ENCODE results near the gene SPDEF.

Gene SPDEF

DNA sequence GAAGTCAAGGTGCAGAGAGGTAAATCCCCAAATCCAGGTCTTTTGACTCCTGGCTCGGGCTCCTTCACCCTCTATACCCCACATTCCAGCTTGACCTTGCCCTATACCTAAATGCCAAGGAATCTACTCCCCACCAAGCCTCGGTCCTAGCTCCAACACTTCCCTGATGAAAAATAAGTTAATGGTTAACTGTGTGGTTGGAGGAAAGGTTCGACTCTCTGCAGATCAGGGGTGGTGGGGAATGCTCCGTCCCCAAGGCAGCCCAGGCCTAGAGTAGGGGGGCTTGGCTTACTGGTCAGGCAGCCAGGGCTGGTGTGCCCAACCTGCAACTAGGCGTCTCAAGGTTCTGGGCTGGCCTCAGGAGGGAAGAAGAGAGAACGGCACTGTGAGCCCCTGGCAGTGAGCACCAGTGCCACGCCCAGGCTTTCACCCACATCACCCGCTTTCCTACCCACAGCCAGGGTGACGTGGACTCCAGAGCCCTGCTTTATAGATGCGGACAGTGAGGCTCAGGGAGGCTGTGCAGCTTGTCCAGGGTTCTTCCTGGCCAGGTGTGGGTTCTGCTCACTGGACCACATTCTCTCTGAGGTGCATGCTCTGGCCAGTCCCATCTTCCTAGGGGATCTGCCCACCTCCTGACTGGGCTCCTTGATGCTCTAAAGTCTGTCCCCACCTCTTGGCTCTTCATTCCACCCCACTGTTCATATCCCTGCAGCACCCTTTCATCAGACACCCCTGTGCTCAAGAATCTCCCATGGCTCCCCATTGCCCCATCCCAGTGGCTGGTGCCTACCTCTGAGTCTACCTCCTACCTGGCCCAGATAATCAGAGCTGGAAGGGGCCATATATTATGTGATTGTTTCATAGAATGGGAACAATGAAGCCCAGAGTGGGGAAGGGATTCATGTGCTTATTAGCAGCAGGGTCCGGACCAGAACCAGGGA lies 8.2 kb downstream of the SPDEF start:
- no peak for DNase-seq (ENCODE audit: extremely low read depth in 1 of 2, low read depth in 1 of 2)

DNA sequence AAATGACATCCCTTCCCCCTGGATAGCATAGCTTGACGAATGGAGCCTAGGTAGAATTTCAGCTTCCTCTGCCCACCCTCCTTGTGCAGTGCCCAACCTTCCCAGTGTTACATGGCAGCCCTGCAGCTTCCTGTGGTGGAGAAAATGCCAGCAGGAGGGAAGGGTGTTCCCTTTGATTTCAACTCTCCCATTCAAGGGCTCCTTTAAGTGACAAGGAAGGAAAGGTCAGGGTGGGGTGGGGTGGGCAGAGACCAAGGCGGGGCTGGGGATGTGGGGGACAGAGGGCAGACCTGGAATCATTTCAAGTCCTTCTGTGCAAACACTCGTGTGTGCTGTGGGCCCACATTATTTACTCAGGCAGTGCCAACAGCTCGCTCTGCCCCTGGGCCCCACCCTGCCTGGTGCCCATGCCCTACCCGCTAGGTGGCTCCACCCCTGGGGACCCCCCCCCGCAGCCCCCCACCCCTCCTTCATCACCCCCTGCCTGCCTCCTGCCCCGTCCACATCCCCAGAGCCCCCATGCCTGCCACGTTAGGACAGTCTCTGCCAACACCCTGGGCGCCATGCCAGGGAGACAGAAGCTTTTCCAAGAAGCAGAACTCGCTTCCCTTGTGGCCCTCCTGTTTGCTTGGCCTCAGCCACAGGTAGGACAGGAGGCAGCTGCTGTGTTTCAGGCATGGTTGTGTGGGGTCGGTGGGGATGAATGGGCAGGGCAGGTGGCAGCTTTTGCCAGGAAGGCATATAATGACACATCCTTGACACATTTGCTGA lies 9.4 kb downstream of the SPDEF start:
- DNase-seq (ENCODE audit: extremely low read depth in 1 of 2, low read depth in 1 of 2), result no peak

DNA sequence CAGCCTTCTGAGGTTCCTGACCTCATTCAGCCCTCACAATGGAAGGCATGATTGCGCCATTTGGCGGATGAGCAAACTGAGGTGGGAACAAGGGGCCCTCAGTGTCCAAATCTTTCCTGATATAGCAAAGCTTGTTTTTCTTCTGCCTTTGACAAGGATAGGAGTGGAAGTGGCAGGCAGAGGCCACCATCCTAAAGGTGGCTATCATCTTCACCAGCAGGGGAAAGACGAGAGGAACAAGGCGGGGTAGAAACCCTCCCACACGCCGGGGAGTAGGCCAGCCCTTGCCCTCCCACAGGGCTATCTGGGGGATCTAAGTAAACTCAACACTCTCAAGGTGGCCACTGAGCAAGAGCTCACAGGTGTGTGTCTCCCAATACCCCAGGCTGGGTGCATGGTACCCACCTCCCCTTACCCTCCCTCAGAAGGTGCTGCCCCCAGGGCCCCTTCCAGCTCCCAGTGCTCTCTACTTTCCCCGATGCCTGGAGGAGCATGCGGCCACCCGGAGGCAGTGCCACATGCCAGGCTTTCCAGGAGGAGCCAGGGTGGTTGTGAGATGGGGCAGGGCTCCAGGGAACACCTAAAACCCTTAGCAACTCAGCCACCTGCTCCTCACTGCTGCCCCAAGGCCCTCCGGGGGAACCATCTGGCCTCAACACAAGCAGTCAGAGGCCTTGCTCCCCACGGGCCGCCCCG lies 11.2 kb downstream of the SPDEF start:
- no peak for DNase-seq (ENCODE audit: extremely low read depth in 1 of 2, low read depth in 1 of 2)

DNA sequence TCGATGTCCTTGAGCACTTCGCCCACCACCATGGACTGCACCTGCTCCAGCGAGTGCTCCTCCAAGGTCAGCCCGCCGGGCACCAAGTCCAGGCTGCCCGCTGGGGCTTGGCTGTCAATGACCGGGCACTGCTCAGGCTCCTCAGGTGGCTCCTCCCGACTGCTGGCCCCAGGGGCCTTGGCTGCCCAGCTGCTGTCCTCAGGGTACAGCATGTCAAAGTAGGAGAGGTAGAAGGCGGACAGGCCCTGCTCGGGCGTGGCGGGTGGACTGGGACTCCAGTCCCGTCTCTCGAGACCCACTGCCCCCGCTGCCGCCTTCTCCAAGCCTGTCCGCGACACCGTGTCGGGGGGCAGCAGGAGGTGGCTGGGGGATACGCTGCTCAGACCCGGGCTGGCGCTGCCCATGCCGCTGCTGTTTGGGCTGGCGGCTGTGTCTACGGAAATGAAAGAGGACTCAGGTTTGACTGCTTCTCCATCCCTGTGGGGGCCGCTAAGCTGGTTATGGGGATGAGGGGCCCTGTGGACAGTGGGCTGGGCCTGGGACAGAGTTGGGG lies 12.0 kb downstream of the SPDEF start:
- no peak for DNase-seq (ENCODE audit: extremely low read depth in 1 of 2, low read depth in 1 of 2)

DNA sequence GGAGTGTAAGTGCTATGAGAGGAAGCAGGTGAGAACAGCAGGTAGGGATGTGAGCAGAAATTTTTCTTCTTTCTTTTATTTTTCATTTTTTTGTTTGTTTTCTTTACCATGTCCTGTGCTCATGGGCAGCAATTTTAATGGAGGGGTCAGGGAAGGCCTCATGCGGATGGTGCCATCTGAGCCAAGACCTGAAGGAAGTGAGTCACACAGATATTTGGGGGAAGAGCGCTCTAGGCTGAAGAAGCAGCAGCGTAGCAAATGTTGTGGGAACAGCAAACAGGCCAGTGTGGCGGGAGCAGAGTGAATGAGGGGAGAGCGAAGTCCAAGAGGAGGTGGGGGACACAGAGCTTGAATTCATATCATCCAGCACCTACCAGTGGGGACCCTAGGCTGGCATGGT lies 12.7 kb downstream of the SPDEF start:
- no peak for DNase-seq (ENCODE audit: extremely low read depth in 1 of 2, low read depth in 1 of 2)

DNA sequence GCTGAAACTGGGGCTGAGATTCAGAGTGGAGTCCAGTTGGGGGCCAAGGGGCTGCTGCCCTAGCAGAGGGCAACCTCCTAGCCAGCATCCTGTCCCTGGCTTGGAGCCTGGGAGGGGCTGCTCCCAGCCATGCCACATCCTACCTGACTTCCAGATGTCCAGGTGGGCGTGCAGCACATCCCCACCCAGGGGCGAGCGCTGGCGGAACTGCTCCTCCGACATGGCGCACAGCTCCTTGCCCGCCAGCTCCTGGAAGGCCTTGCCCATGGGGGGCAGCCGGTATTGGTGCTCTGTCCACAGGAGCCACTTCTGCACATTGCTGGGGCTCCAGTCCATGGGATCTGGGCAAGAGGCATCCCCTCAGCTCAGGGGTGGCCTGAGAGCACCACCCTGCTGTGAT lies 15.3 kb downstream of the SPDEF start:
- DNase-seq (ENCODE audit: extremely low read depth in 1 of 2, low read depth in 1 of 2), result no peak

DNA sequence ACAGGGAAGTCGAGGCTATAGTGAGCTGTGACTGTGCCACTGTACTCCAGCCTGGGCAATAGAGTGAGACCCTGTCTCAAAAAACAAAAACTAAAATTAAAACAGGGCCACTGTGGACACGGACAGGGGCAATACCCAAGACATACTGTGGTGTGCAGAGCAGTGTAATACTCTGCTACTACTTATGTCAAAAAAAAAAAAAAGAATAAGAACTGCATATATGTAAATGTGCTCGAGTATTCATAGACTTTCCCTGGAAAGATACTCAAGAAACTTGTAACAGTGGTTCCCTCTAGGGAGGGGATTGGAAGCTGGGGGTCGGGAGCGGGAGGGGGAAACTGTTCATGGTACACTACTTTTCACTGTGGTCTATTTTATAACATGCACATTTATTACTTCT lies 15.9 kb downstream of the SPDEF start:
- no peak for DNase-seq (ENCODE audit: extremely low read depth in 1 of 2, low read depth in 1 of 2)

DNA sequence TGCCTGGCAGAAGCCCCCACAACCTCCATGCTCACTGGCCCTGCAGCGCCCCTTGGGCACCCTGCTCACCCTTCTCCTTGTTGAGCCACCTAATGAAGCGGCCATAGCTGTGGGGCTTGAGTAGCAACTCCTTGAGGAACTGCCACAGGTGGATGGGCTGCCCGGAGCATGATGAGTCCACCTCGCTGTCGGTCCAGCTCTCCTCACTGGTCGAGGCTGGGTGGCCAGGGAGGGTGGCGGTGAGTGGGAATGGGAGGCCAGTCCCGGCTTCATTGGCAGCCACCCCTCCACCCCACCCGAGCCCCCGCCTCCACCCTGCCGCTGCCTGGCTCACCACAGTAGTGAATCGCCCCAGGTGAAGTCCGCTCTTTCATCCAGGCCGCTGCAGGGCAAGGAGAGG lies 16.9 kb downstream of the SPDEF start:
- DNase-seq (ENCODE audit: extremely low read depth in 1 of 2, low read depth in 1 of 2), result no peak

DNA sequence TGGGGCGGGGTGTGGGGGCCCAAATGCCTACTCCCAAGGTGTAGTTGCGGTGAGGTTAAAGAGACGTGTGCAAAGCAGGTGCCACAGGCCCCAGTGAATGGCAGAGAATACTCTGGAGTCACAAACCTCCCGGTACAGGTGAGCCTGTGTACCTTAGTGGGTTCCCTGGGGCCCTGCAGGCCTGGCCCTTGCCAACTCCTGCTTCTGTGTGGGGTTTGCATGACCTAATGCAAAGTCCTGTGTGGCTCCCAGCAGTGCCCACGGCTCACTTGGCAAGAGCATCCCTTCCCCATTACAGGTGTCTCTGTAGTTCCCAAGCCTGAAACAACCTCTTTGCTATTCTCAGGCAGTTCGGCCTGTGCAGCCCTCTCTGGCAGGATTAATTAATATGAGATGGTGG lies 17.5 kb downstream of the SPDEF start:
- no peak for DNase-seq (ENCODE audit: extremely low read depth in 1 of 2, low read depth in 1 of 2)

DNA sequence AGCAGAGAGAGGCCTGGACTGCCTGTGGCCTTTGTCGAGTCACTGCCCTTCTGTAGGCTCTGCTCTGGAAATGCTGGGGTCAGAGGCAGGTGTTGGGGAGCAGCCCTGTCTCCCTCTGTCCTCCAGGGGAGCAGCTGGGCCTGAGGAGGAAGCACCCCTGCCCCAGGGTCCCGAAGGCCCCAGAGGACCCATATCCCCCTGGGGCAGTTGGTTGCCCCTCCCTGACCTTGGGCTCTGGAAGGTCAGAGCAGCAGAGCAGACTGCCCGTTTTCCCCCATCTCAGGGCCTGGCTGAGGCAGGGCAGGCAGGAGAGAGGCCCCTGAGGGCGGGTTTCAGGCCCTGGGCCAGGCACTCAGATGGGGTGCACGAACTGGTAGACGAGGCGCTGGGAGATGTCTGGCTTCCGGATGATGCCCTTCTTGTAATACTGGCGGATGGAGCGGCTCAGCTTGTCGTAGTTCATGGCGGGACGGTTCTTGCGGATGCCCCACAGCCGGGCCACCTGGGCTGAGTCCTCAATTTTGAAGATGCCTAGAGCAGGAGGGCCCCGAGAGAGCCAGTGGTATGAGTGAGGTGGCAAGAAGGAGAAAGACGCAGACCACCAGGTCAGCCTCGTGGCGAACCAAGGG lies 18.1 kb downstream of the SPDEF start:
- DNase-seq (ENCODE audit: extremely low read depth in 1 of 2, low read depth in 1 of 2), result no peak

DNA sequence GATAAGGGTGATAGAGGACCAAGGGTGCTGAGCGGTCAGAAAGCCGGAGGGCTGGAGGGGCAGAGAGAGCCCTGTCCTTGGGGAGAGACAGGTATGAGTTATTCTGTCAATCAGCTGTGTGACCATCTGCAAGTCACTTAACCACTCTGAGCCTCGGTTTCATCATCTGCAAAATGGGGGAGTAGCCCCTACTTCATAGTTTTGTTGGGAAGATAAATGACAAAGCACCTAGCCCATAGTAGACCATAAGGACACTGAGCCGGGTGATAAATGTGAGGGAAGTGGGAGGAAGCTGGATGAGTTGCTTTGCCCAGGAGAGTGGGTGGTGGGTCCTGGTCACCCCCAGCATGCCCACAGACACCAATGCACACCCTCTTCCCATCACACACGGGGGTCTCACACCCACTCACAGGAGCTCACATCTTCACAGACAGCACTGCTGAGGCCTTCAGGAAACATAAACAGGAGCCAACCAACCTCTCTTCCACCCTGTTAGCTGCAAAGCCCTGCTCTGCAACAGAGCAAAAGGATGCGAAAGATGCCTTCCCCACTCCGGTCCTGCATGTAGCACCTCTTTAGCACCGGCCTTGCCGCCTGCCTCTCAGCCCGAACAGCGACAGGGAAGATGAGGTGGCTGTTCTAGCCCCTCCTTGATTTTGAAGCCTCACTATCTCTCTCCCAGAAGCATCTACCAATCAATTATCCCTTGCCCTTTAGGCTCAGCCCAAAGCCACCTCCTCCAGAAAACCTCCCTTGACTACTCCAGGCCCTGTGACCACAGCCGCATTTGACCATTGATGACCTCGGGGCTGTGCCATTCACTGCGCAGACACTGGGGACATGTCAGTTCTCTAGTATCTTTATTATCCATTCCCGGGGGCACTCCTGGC lies 18.9 kb downstream of the SPDEF start:
- no peak for DNase-seq (ENCODE audit: extremely low read depth in 1 of 2, low read depth in 1 of 2)

DNA sequence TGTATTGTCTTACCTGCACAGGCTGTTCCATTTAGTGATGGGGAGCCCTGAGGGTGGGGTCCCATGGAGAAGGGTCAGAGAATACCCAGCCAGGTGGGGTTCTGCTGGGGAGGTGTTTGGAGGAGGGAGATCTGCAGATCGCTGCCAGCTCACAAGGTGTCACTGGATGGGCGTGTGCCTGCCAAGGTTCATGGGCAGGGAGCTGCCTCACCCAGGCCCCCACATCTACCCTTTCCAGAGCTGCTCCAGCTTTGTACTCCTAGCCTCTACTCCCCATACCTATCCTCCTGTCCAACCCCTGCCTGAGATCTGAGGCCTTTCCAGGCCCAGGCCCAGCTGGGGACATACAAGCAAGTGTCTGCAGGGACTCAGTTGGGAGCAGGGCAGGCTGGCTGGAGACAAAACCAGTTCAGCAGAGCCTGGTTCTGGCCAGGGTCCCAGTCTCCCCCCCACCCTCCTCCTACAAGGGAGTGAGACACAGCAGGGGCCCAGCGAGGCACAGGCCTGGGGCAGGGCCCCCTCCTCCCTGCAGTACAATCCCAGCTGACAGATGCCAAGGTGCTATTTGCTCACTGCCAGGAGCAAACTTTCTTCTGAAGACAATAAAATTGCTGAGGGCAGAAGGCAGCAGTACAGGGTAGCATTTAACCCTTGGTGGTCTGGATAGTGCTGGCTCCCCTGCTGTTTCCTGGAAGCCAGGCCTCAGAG lies 19.7 kb downstream of the SPDEF start:
- DNase-seq (ENCODE audit: extremely low read depth in 1 of 2, low read depth in 1 of 2), result no peak

DNA sequence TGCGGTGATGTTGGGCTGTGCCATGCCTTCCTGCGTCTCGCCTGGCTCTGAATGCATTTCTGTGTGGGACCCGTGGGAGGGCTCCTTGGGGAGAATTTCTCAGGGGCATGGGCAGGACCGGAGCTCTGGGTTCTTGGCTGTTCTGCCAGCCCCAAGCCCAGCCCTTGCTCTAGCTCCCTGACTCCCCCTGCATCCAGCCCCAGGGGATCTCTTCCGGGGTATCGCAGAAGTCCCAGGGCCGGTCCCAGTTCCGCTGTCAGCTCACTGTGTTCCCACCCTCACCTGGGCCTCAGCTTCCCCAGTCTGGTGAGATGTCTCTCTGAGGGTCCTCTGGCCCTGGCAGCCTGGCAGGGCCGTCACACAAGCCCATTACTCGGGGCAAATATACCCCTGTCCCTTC lies 20.5 kb downstream of the SPDEF start:
- DNase-seq (ENCODE audit: extremely low read depth in 1 of 2, low read depth in 1 of 2), result no peak

DNA sequence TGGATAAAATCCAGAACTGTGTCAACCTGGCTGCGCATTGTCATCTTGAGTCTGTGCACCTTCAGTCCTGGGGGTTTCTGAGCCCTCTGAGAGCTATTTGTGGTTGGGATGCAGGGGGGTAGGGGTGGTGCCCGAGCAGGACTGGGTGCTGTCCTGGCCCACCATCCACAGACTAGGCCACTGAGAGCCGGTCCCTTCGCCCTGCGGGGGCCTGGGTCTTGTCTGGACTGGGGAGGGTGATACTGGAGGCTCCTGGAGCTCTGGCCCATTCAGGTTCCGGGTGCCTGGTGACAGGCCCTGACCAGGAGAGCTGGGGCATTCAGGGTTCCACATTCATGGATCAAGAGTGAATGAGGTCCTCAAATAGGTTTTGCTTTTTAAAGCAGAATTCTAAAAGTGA lies 20.9 kb downstream of the SPDEF start:
- DNase-seq (ENCODE audit: extremely low read depth in 1 of 2, low read depth in 1 of 2), result no peak

DNA sequence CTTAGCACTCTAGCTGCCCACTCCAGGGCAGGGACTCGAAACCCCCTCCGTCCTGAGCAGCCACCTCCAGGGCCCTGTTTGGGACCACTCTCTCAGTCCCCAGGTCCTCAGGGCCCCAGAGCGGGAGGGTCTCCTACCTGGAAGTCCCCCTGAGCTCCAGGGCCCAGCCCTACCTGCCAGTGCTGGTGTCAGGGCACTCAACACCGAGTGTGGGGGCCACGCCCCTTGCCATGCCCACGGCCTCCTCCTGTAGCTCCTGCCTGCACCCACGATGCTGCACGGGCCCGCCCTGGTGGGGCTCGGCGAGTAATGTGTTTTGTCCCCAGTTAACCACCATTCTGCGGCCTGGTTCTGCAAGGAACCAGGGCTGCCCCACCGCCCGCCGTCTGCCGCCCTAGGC lies 21.5 kb downstream of the SPDEF start:
- DNase-seq (ENCODE audit: extremely low read depth in 1 of 2, low read depth in 1 of 2), result no peak

DNA sequence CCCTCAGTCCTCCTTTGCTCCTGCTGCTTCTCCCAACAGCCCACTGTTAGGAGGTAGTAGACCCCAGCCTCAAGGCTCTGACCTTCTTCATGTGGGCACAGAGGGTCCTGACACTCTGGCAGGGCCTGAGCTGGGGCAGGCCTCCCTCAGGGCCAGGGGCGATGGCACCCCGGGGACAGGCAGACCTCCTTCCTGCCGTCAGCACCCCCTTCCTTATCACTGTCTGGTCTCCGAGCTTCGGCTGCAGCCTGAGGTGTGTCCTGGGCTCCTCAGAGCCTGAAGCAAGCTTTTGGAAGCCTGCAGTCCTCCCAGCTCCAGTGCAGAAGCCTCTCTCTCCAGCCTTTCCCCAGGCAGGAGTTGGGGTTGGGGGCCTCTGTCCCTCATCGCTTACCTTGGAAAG lies 22.0 kb downstream of the SPDEF start:
- no peak for DNase-seq (ENCODE audit: extremely low read depth in 1 of 2, low read depth in 1 of 2)

DNA sequence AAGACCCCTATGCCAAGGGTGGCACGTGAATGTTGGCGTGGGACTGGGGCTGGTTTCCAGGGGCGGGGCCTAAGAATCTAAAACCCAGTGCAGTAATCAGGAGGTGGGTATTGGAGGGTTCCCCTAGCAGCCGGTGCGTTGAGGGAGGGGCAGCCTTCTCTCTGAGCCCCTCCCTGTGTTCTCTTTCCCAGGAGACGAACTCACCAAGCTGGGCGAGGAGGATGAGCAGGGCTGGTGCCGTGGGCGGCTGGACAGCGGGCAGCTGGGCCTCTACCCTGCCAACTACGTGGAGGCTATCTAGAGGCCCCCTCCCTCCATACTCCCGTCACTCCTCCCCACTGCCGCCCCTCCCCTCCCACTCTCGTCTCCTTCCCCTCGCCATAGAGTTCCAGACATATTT lies 23.9 kb downstream of the SPDEF start:
- DNase-seq (ENCODE audit: extremely low read depth in 1 of 2, low read depth in 1 of 2), result no peak

DNA sequence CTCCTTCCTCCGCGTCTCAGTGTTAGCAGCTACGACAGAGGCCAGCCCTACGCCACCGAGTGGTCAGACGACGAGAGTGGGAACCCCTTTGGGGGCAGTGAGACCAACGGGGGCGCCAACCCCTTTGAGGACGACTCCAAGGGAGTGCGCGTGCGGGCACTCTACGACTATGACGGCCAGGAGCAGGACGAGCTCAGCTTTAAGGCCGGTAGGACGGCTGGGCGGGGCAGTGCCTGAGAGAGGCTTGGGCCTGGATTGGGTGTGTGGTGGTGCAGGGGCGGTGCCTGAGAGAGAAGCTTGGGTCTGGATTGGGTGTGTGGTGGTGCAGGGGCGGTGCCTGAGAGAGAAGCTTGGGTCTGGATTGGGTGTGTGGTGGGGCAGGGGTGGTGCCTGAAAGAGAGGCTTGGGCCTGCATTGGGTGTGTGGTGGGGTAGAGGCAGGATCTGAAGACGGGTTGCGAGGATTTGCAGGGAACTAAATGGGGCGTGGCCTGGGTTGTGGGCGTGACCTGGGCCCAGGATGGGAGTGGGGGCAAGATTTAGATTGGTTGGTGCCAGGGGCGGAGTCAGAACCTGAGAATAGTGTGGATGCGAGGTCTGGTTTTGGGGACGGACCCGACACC lies 24.4 kb downstream of the SPDEF start:
- DNase-seq (ENCODE audit: extremely low read depth in 1 of 2, low read depth in 1 of 2), result no peak

All from activated CD8-positive, alpha-beta memory T cell treated with anti-CD3 and anti-CD28 coated beads for 1 hour (primary cell).